ENCODE measurements around the gene KHK. TPM values are rescaled to one million over a fixed set of nuclear protein-coding genes. Genes with fewer than 3 reads are reported as not detected.

Gene KHK
- total and polyA plus RNA-seq, 9 of the 15 experiments (the other 6 are each of a cell fraction or from before 2014, with no cell fraction given), result 1.5 to 10.7 (median 5.2) TPM

- TF ChIP-seq ARID4B (CRISPR knock-in tag; IDR thresholded peaks at IDR 0.05) (peak; percentile 30), ZNF395 (CRISPR knock-in tag; IDR thresholded peaks at IDR 0.05) (peak; percentile 91), HMG20B (CRISPR knock-in tag; IDR thresholded peaks at IDR 0.05) (no peak), CBFA2T3 (IDR thresholded peaks at IDR 0.05) (peak; percentile 86), MNT (conservative IDR thresholded peaks at IDR 0.05) (peak; percentile 80 to 89), ZBTB17 (CRISPR knock-in tag; IDR thresholded peaks at IDR 0.05) (peak; percentile 80), DMBX1 (CRISPR knock-in tag; IDR thresholded peaks at IDR 0.05; ENCODE audit: borderline replicate concordance) (peak; percentile 80; the same call in 1 of the 2 replicates), CHAMP1 (IDR thresholded peaks at IDR 0.05) (no peak), TEAD1 (CRISPR knock-in tag; IDR thresholded peaks at IDR 0.05) (peak in 1 of 2 experiments; percentile 67; a peak in 1 of 4 replicates), SIX5 (IDR thresholded peaks at IDR 0.05; ENCODE audit: borderline replicate concordance in 1 of 2, insufficient read depth in 1 of 2, low read depth in 1 of 2, low read length in 2 of 2) (no peak), IRF1 (CRISPR knock-in tag; IDR thresholded peaks at IDR 0.05; ENCODE audit: borderline replicate concordance) (no peak), MXD1 (CRISPR knock-in tag; IDR thresholded peaks at IDR 0.05; ENCODE audit: borderline replicate concordance, poor library complexity, severe bottlenecking) (peak; percentile 9), NR4A1 (CRISPR knock-in tag; IDR thresholded peaks at IDR 0.05) (peak; percentile 41; the same call in 1 of the 2 replicates), NR4A1 (tag; IDR thresholded peaks at IDR 0.05) (peak; percentile 88)
These were observed 6.3 kb downstream of the KHK start (continued) for GRCh38 chr2:27092696-27093429.
